Mesothelial cell of epicardium (in vitro differentiated cells): ENCODE results near the gene DAPK1. TPM values are rescaled to one million over a fixed set of nuclear protein-coding genes. Genes with fewer than 3 reads are reported as not detected.
A peak's percentile ranks its signal among the peaks of the same experiment; 100 is the strongest.

Experiments
- DNase-seq, 2 experiments: peaks; one replicate each; pipeline ENCODE4 v3.0.0; 2021; ENCODE audit warnings: low spot score in 2 of 2; ENCODE audit not compliant: unreplicated experiment in 2 of 2
- H3K27ac Mint-ChIP-seq: 2 replicates; pipeline ENCODE4 v1.8.0; 2021; ENCODE audit warnings: mixed read lengths
- H3K27me3 Mint-ChIP-seq: 2 replicates; pipeline ENCODE4 v1.8.0; 2021; ENCODE audit warnings: low read depth, mixed read lengths
- H3K36me3 Mint-ChIP-seq: 2 replicates; pipeline ENCODE4 v1.8.0; 2021; ENCODE audit warnings: mixed read lengths
- H3K4me1 Mint-ChIP-seq: 2 replicates; pipeline ENCODE4 v1.8.0; 2021; ENCODE audit warnings: mixed read lengths
- H3K4me3 Mint-ChIP-seq: 2 replicates; pipeline ENCODE4 v1.8.0; 2021; ENCODE audit warnings: mild to moderate bottlenecking, moderate library complexity, mixed read lengths
- H3K9me3 Mint-ChIP-seq: 2 replicates; pipeline ENCODE4 v1.8.0; 2021; ENCODE audit warnings: mixed read lengths
- total RNA-seq: library from RNA; stranded (reverse); gene quantifications from 3 replicates; pipeline ENCODE4 v1.2.1, GENCODE V29; 2021
- TF ChIP-seq, protein P1 (sequence below): fragments of 200-600 bp; sonication (generic); IDR thresholded peaks from one replicate; pipeline ENCODE4 v1.5.0; 2021; ENCODE audit warnings: antibody characterized with exemption; ENCODE audit not compliant: unreplicated experiment

DAPK1 gene
- total RNA-seq, 1 donor from 2014 or later = 239 TPM

DNA sequence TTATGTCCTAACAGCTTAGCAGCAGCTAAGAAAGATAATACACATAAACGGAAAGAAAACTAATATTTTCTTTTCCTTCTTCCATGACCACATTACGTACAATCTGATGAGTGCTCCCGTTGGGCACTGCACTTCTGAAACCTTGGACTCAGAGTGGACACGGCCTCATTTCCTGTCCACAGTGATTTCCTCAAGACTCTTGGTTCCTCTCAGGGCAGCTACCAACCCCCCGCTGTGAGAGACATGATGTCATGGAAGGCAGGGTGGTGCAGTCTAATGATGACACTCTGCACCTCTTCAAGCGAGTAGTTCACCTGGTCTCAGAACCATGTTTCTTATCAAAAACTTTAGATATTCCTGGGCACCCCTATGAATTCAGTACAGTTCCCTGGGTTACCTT is 159.5 kb downstream of the DAPK1 start:
- H3K27ac Mint-ChIP-seq = peak overlapping the region; percentile 90
- TF ChIP-seq, protein P1, sequence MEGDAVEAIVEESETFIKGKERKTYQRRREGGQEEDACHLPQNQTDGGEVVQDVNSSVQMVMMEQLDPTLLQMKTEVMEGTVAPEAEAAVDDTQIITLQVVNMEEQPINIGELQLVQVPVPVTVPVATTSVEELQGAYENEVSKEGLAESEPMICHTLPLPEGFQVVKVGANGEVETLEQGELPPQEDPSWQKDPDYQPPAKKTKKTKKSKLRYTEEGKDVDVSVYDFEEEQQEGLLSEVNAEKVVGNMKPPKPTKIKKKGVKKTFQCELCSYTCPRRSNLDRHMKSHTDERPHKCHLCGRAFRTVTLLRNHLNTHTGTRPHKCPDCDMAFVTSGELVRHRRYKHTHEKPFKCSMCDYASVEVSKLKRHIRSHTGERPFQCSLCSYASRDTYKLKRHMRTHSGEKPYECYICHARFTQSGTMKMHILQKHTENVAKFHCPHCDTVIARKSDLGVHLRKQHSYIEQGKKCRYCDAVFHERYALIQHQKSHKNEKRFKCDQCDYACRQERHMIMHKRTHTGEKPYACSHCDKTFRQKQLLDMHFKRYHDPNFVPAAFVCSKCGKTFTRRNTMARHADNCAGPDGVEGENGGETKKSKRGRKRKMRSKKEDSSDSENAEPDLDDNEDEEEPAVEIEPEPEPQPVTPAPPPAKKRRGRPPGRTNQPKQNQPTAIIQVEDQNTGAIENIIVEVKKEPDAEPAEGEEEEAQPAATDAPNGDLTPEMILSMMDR = no peak
- H3K27me3 Mint-ChIP-seq = no peaks in the 10 kb centered on the region
- peaks cover 4% of the 10 kb centered on the region for H3K9me3 Mint-ChIP-seq
- no peak for DNase-seq
- no peak overlapping the region for H3K4me3 Mint-ChIP-seq
- H3K36me3 Mint-ChIP-seq = peaks cover 53% of the 10 kb centered on the region
- H3K4me1 Mint-ChIP-seq = peaks cover 27% of the 10 kb centered on the region

DNA sequence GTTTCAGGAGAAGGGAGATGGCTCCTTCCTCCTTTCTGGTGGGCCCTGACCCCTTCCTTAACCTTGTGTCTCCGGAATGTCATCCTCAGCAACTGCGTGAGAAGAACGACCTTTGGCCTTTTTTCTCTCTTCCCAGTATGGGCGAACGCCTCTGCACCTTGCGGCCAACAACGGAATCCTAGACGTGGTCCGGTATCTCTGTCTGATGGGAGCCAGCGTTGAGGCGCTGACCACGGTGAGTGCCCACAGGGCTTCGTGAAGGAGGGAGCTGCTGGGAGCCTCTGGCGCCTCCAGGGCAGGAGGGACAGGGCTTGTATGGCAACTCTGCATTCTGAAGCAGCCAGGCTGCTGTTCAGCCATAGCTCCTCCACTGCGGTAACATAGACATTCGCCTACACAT is 160.2 kb downstream of the DAPK1 start:
- Mint-ChIP-seq H3K27me3 (no peaks in the 10 kb centered on the region), H3K4me3 (no peak overlapping the region), H3K36me3 (peaks cover 54% of the 10 kb centered on the region), H3K4me1 (peaks cover 32% of the 10 kb centered on the region), H3K9me3 (peaks cover 4% of the 10 kb centered on the region), H3K27ac (peak overlapping the region; percentile 18)
- TF ChIP-seq, protein P1 = no peak
- no peak for DNase-seq

DNA sequence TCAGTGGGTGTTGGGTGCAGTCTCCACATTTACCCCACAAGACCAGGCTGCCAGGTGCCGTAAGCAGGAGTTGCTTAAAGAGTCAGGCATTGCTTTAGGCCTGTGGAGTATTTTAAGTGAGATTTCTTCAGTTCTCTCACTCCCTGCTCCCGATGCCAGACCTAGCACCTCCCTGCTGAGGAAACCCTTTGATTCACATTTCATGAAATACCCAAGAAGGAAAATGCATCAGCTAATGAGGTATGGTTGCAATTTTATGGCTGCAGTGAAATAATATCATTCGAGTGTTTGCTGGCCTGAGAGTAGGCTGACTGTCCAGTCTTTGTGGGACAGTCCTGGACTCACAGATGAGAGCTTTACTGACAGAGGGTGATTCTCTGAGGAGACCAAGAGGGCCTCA is 160.8 kb downstream of the DAPK1 start:
- H3K27ac Mint-ChIP-seq = peak overlapping the region; percentile 23
- H3K9me3 Mint-ChIP-seq = peaks cover 4% of the 10 kb centered on the region
- DNase-seq = no peak
- no peak overlapping the region for H3K4me3 Mint-ChIP-seq
- peaks cover 50% of the 10 kb centered on the region for H3K36me3 Mint-ChIP-seq
- H3K4me1 Mint-ChIP-seq = peaks cover 34% of the 10 kb centered on the region
- TF ChIP-seq, protein P1 = no peak
- no peaks in the 10 kb centered on the region for H3K27me3 Mint-ChIP-seq

DNA sequence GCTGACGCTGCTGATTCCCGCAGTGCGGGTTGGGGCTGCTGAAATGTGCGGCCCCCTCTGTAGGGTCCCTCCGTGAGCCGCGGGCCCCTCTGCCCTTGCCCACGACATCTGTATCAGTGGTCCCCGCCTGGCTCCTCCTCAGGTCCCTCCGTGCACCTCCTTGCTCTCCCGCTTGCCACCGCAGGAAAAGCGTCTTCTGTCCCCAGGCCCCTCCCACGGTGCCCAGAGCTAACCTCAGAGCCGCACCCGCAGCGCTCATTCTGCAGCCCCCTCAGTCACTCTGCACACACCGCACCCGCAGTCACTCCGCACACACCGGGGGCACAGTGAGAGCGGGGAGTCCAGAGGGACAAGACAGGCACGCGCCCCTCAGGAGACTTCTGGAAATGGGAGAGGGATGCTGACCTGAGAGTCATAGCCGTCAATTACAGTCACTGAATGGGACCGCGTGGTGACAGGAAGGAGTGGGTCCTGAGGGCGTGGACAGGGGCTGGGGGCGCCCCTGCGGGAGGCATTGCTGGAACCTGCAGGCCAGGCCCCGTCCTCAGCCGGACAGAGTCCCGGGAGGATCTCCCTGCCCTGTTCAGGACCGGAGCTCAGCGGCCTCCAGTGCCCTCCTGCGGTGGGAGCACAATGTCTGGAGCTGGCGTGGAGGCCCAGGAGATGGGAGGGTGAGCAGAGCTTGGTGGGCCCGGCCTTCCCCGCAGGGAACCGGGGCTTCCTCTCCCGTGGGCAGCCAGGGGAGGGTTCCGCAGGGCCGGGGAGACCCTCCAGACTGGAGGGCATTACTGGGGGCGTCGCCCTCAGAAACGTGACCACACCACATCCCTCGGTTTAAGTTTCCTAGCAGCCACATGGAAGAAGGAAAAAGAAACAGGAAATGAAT is 162.1 kb downstream of the DAPK1 start:
- H3K27ac Mint-ChIP-seq = no peak overlapping the region
- DNase-seq = no peak
- TF ChIP-seq, protein P1 = no peak
- H3K9me3 Mint-ChIP-seq = peaks cover 4% of the 10 kb centered on the region
- no peak overlapping the region for H3K4me3 Mint-ChIP-seq
- H3K4me1 Mint-ChIP-seq = peaks cover 34% of the 10 kb centered on the region
- H3K36me3 Mint-ChIP-seq = peaks cover 57% of the 10 kb centered on the region
- H3K27me3 Mint-ChIP-seq = no peaks in the 10 kb centered on the region

DNA sequence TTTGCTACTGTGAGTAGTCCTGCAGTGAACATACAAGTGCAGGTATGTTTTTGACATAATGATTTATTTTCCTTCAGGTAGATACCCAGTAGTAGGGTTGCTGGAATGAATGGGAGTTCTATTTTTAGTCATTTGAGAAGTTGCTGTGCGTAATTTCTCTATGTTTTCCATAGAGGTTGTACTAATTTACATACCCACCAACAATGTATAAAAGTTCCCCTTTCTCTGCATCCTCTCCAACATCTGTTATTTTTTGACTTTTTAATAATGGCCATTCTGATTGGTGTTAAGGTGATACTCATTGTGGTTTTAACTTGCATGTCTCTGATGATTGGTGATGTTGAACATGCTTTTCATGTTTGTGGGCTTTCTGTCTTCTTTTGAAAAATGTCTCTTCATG is 163.6 kb downstream of the DAPK1 start:
- TF ChIP-seq, protein P1 = no peak
- H3K27ac Mint-ChIP-seq = peak overlapping the region; percentile 79
- H3K27me3 Mint-ChIP-seq = no peaks in the 10 kb centered on the region
- peaks cover 65% of the 10 kb centered on the region for H3K36me3 Mint-ChIP-seq
- no peak overlapping the region for H3K4me3 Mint-ChIP-seq
- H3K9me3 Mint-ChIP-seq = peaks cover 4% of the 10 kb centered on the region
- peaks cover 27% of the 10 kb centered on the region for H3K4me1 Mint-ChIP-seq
- no peak for DNase-seq
